AG04450 (cell line): ENCODE measurements around the gene OR52A1. TPM values are rescaled to one million over a fixed set of nuclear protein-coding genes. Genes with fewer than 3 reads are reported as not detected.

Experiments used
- CTCF ChIA-PET: fragments of 300-600, 350-600 bp; formaldehyde crosslinking; extraction: SDS; loops from one replicate; lab custom pipeline; 2022; ENCODE audit warnings: antibody characterized with exemption, inconsistent platforms; lab: Charles Lee
- POLR2A ChIA-PET: fragments of 350-600 bp; formaldehyde crosslinking; extraction: SDS; loops from one replicate; lab custom pipeline; 2021; ENCODE audit warnings: antibody characterized with exemption, inconsistent platforms; lab: Yijun Ruan, JAX
- DNase-seq: peaks from one replicate; pipeline ENCODE4 v3.0.0-alpha.2; 2011; ENCODE audit warnings: low read depth, low spot score
- H3K27ac ChIP-seq: one replicate; pipeline ENCODE4 v1.5.1; 2012; ENCODE audit warnings: low read depth, low read length, control low read depth
- H3K27me3 ChIP-seq: one replicate; pipeline ENCODE4 v1.6.0; 2012; ENCODE audit warnings: low read length; ENCODE audit not compliant: control insufficient read depth, insufficient read depth
- H3K4me3 ChIP-seq: 2 replicates; pipeline ENCODE4 v1.5.1; 2011; ENCODE audit warnings: mild to moderate bottlenecking, low read depth, low read length, control low read depth
- H3K9me3 ChIP-seq: 2 replicates; pipeline ENCODE4 v1.5.1; 2012; ENCODE audit warnings: low read length; ENCODE audit not compliant: control insufficient read depth, insufficient read depth
- CTCF ChIP-seq: IDR thresholded peaks from 2 replicates; pipeline ENCODE4 v1.5.1; 2011; ENCODE audit warnings: low read depth, low read length, control low read depth, inconsistent platforms
- polyA plus RNA-seq: library from polyadenylated mRNA; depleted of rRNA; stranded (reverse); fragments of >200 nt; gene quantifications from 2 replicates; pipeline ENCODE4 v1.2.3, GENCODE V29; 2011

The OR52A1 gene
- polyA plus RNA-seq, 1 experiment: not detected

DNA sequence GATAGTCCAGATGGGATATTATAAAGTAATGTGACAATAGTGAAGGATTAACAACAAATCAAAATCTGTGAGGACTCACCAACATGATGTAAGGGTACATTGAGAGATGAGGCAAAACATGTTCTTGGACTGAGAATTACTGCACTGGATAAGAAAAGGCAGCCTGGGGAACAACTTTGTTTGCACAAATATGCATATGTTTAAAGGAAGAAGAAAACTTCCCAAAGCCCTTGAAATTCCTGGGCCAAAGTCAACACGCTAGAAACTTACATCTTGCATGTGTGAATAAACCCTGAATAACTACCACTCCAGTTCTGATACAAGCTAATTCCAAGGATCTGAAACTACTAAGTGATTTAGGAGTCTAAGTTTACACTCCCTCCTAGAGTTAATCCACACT is 17.5 kb downstream of the OR52A1 start:
- DNase-seq: no peak
- no peaks in the 10 kb centered on the region for H3K9me3 ChIP-seq
- no peak overlapping the region for H3K27ac ChIP-seq
- H3K27me3 ChIP-seq: no peaks in the 10 kb centered on the region
- ChIA-PET CTCF (no interaction called here), POLR2A (no interaction called here)
- no peak overlapping the region for H3K4me3 ChIP-seq
- TF ChIP-seq CTCF: no peak

DNA sequence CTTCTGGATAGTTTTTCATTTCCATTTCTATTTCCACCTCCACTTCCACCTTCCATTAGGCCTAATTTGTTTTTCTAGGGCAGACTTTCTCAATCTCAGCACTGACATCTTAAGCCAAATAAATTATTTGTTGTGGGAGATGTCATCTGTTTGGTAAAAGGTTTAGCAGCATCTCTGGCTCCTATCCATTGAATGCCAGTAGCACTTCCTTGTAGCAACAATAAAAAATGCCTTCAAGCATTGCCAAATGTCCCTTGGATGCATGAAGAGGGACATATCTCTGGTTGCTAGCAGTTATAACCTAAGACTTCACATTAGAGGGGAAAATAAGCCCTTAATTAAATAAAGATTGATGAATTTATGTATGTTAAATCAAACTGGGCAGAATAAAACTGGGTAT is 18.3 kb downstream of the OR52A1 start:
- TF ChIP-seq CTCF: no peak
- DNase-seq: no peak
- CTCF ChIA-PET: no interaction called here

GRCh38 chr11:5131584-5132335 is 22.8 kb downstream of the OR52A1 start:
- TF ChIP-seq CTCF: no peak
- Histone ChIP-seq H3K4me3 (no peak overlapping the region), H3K27me3 (no peaks in the 10 kb centered on the region), H3K27ac (no peak overlapping the region), H3K9me3 (no peaks in the 10 kb centered on the region)
- CTCF ChIA-PET: no interaction called here
- POLR2A ChIA-PET: no interaction called here
- no peak for DNase-seq

More for the DNA sequence above, 18.3 kb downstream of the OR52A1 start:
- Histone ChIP-seq H3K27ac (no peak overlapping the region), H3K4me3 (no peak overlapping the region), H3K27me3 (no peaks in the 10 kb centered on the region), H3K9me3 (no peaks in the 10 kb centered on the region)
- POLR2A ChIA-PET: no interaction called here

- Histone ChIP-seq H3K9me3 (no peaks in the 10 kb centered on the region), H3K27me3 (no peaks in the 10 kb centered on the region), H3K27ac (no peak overlapping the region), H3K4me3 (no peak overlapping the region)
- ChIA-PET POLR2A (no interaction called here), CTCF (no interaction called here)
- DNase-seq: no peak
- TF ChIP-seq CTCF: no peak
Observed at GRCh38 chr11:5129457-5129877, 25.1 kb downstream of the OR52A1 start.

- ChIA-PET CTCF (interaction anchor here (0.8 to 3.7 kb wide), 21 partner anchors 9 to 498 kb away, joined by 3 to 82 read pairs (median 5); partner anchors contain the start of gene OR52A5), POLR2A (no interaction called here)
- Histone ChIP-seq H3K9me3 (no peaks in the 10 kb centered on the region), H3K27ac (no peak overlapping the region), H3K27me3 (no peaks in the 10 kb centered on the region), H3K4me3 (no peak overlapping the region)
- no peak for DNase-seq
- no peak for TF ChIP-seq CTCF
Observed at GRCh38 chr11:5124891-5125620, 29.5 kb downstream of the OR52A1 start.
